A549 (cell line): ENCODE measurements around the gene SOX4. TPM values are rescaled to one million over a fixed set of nuclear protein-coding genes. Genes with fewer than 3 reads are reported as not detected.

Experiments
- ATAC-seq, 2 experiments: fragments of 200-7000 bp in 1 of 2; fragments of >200 bp in 1 of 2; cut with Nextera tagmentation in 1 of 2; cut with Tn5 transposase in 1 of 2; 3 replicates each; pipeline versions ENCODE4 v1.8.0 to v1.9.1; 2018 to 2020; ENCODE audit warnings: mild to moderate bottlenecking in 1 of 2, moderate library complexity in 1 of 2
- CTCF ChIA-PET: fragments of 300-600 bp; sonication (Branson Sonifier 250); formaldehyde crosslinking; extraction: SDS; loops from one replicate; lab custom pipeline; 2021; ENCODE audit warnings: antibody characterized with exemption, inconsistent platforms; lab: Yijun Ruan, JAX
- POLR2A ChIA-PET: fragments of 350-600 bp; formaldehyde crosslinking; extraction: SDS; loops from one replicate; lab custom pipeline; 2021; ENCODE audit warnings: antibody characterized with exemption, inconsistent platforms; lab: Yijun Ruan, JAX
- DNase-seq, 2 experiments: peaks; one replicate each; pipeline versions ENCODE4 v3.0.0 to v3.0.0-alpha.2; 2011 to 2016; ENCODE audit warnings: low read depth in 1 of 2, low spot score in 1 of 2
- FAIRE-seq: peaks from 2 replicates; lab custom pipeline; 2011; peaks lifted over from hg19 to GRCh38; lab: Jason Lieb, UNC
- H3K27ac ChIP-seq, 2 experiments: fragments of >200 bp; sonication (Bioruptor Twin); formaldehyde crosslinking; 3 replicates each; pipeline ENCODE4 v1.5.1; 2016 to 2017
- H3K4me1 ChIP-seq: fragments of >200 bp; sonication (Bioruptor Twin); formaldehyde crosslinking; 3 replicates; pipeline ENCODE4 v1.6.1; 2016
- H3K4me2 ChIP-seq: fragments of >200 bp; sonication (Bioruptor Twin); formaldehyde crosslinking; 3 replicates; pipeline ENCODE4 v1.6.1; 2016
- H3K4me3 ChIP-seq: fragments of >200 bp; sonication (Bioruptor Twin); formaldehyde crosslinking; 3 replicates; pipeline ENCODE4 v1.5.1; 2016
- H3K9me3 ChIP-seq: fragments of >200 bp; sonication (Bioruptor Twin); formaldehyde crosslinking; 3 replicates; pipeline ENCODE4 v1.6.1; 2016
- BHLHE40 ChIP-seq: IDR thresholded peaks from 2 replicates; pipeline ENCODE4 v1.6.1; 2012; ENCODE audit warnings: low read depth, low read length, inconsistent platforms
- HOXA7 ChIP-seq: fragments of 250-450 bp; sonication (Bioruptor Pico); IDR thresholded peaks from 2 replicates; pipeline ENCODE4 v1.5.0; 2020; ENCODE audit warnings: mild to moderate bottlenecking, moderate library complexity
- JUN ChIP-seq, 2 experiments: fragments of >200 bp; sonication (Bioruptor Twin); formaldehyde crosslinking; IDR thresholded peaks; 2 replicates in 1 of 2; 3 replicates in 1 of 2; pipeline ENCODE4 v1.6.1; 2016 to 2017
- NR3C1 ChIP-seq: fragments of >200 bp; sonication (Bioruptor Twin); formaldehyde crosslinking; IDR thresholded peaks from 3 replicates; pipeline ENCODE4 v1.6.1; 2017
- PBX3 ChIP-seq: IDR thresholded peaks from 2 replicates; pipeline ENCODE4 v1.6.1; 2012
- RARB ChIP-seq: fragments of 250-450 bp; sonication (Bioruptor Pico); IDR thresholded peaks from 2 replicates; pipeline ENCODE4 v1.8.0; 2021; ENCODE audit warnings: mild to moderate bottlenecking, moderate library complexity
- RFX5 ChIP-seq: fragments of 450-650 bp; IDR thresholded peaks from 2 replicates; pipeline ENCODE4 v1.7.1; 2014; ENCODE audit warnings: antibody characterized with exemption, mild to moderate bottlenecking, moderate library complexity
- SMC3 ChIP-seq: fragments of >200 bp; sonication (Bioruptor Twin); formaldehyde crosslinking; IDR thresholded peaks from 3 replicates; pipeline ENCODE4 v1.6.1; 2018; ENCODE audit warnings: inconsistent platforms
- ZFP36 ChIP-seq: fragments of 450-650 bp; IDR thresholded peaks from 2 replicates; pipeline ENCODE4 v1.6.1; 2014; ENCODE audit warnings: borderline replicate concordance; ENCODE audit not compliant: partially characterized antibody
- WGBS: methylation state at CpG from one replicate; pipeline ENCODE4 v1.1.6; 2017; ENCODE audit errors: missing lambda C conversion rate; 5-methylcytosine and 5-hydroxymethylcytosine counted together
- polyA plus RNA-seq, 4 experiments: library from polyadenylated mRNA; depleted of rRNA in 3 of 4; stranded (reverse); fragments of >200 nt; fragmentation: RNase III in 1 of 4; extraction: RNeasy Plus Mini Kit Qiagen cat#74134 plus additional on column Dnase treatment in 1 of 4; gene quantifications; 2 replicates in 3 of 4; 3 replicates in 1 of 4; pipeline ENCODE4 v1.2.3, GENCODE V29; 2011 to 2017
- small RNA-seq, 6 experiments: library from RNA; depleted of rRNA; stranded (forward); fragments of <200 nt; gene quantifications; one replicate each; pipeline ENCODE3, GENCODE V24; 2012

The SOX4 gene
- polyA plus RNA-seq, 2 of the 4 experiments (the other 2 are of a cell fraction): 26.0 to 30.8 TPM

DNA sequence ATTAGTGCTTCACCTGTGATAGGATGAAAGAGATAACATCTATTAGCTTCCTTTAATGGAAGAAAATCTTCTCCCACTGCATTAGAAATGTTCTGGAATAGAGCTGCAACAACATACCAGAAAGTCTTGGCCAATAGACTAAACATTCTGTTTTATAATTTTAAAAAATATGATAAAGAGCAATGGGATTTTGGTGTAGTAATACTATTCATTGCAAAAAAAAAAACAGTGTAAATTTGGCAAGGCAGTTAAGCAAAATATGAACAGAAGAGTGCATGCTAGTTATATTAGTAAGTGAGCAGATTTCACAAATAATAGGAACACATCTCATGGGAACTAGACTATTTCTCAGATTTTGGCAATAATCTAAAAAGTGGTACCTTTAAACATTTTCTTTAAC is 43.3 kb downstream of the SOX4 start:
- no peak for TF ChIP-seq ZFP36
- no peak for TF ChIP-seq BHLHE40
- no peak for TF ChIP-seq SMC3
- no peak for TF ChIP-seq PBX3
- no peak for TF ChIP-seq JUN (IDR thresholded peaks at IDR 0.05)
- TF ChIP-seq HOXA7: no peak
- TF ChIP-seq NR3C1: no peak
- Histone ChIP-seq H3K4me3 (no peak overlapping the region), H3K27ac (peak overlapping the region in 1 of 2 experiments; percentile 66; a peak in 3 of 6 replicates), H3K4me2 (no peak overlapping the region), H3K9me3 (no peaks in the 10 kb centered on the region), H3K4me1 (peaks cover 20% of the 10 kb centered on the region)
- POLR2A ChIA-PET: no interaction called here
- CTCF ChIA-PET: no interaction called here
- DNase-seq (no peak), FAIRE-seq (no peak), ATAC-seq (no peak)

GRCh38 chr6:21639316-21639715 is 45.8 kb downstream of the SOX4 start:
- CTCF ChIA-PET: no interaction called here
- no peak for TF ChIP-seq RARB (CRISPR knock-in tag)
- TF ChIP-seq RFX5: no peak
- Histone ChIP-seq H3K4me1 (peaks cover 10% of the 10 kb centered on the region), H3K4me2 (no peak overlapping the region), H3K27ac (peak overlapping the region in 1 of 2 experiments; percentile 19; a peak in 1 of 6 replicates), H3K9me3 (no peaks in the 10 kb centered on the region), H3K4me3 (no peak overlapping the region)
- 82% methylated on average over 5 of the region's 5 CpGs for whole genome bisulfite sequencing
- no peak for ATAC-seq
- POLR2A ChIA-PET: no interaction called here
- no peak for FAIRE-seq
- DNase-seq: no peak

Small RNA genes lying within 50 kb of the gene (small RNA-seq; reads per million reads assigned to genes)
- gene BOLA2P3: 0 to 2.6 (median 0) reads per million in 6 experiments
